ENCODE measurements around the gene VDAC1. TPM values are rescaled to one million over a fixed set of nuclear protein-coding genes. Genes with fewer than 3 reads are reported as not detected.

The VDAC1 gene
- total and polyA plus RNA-seq, 10 of the 15 experiments (the other 5 are each of a cell fraction or from before 2014, with no cell fraction given) = 245 to 488 (median 349) TPM

GRCh38 chr5:133930061-133930812 lies 74.5 kb downstream of the VDAC1 start (continued):
- TF ChIP-seq, protein P1, sequence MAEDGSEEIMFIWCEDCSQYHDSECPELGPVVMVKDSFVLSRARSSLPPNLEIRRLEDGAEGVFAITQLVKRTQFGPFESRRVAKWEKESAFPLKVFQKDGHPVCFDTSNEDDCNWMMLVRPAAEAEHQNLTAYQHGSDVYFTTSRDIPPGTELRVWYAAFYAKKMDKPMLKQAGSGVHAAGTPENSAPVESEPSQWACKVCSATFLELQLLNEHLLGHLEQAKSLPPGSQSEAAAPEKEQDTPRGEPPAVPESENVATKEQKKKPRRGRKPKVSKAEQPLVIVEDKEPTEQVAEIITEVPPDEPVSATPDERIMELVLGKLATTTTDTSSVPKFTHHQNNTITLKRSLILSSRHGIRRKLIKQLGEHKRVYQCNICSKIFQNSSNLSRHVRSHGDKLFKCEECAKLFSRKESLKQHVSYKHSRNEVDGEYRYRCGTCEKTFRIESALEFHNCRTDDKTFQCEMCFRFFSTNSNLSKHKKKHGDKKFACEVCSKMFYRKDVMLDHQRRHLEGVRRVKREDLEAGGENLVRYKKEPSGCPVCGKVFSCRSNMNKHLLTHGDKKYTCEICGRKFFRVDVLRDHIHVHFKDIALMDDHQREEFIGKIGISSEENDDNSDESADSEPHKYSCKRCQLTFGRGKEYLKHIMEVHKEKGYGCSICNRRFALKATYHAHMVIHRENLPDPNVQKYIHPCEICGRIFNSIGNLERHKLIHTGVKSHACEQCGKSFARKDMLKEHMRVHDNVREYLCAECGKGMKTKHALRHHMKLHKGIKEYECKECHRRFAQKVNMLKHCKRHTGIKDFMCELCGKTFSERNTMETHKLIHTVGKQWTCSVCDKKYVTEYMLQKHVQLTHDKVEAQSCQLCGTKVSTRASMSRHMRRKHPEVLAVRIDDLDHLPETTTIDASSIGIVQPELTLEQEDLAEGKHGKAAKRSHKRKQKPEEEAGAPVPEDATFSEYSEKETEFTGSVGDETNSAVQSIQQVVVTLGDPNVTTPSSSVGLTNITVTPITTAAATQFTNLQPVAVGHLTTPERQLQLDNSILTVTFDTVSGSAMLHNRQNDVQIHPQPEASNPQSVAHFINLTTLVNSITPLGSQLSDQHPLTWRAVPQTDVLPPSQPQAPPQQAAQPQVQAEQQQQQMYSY (CRISPR knock-in tag; IDR thresholded peaks at IDR 0.05) = no peak
- no peak for TF ChIP-seq SUPT20H (IDR thresholded peaks at IDR 0.05; ENCODE audit: borderline replicate concordance, control insufficient read depth, low read depth, low read length)
- no peak for TF ChIP-seq NR2F1 (conservative IDR thresholded peaks at IDR 0.05)
- peak; percentile 18; the same call in 1 of the 2 replicates for TF ChIP-seq POLR2AphosphoS5 (IDR thresholded peaks at IDR 0.05; ENCODE audit: low read length)
- no peak for TF ChIP-seq NFIC (IDR thresholded peaks at IDR 0.05; ENCODE audit: low read depth, low read length)
- no peak for TF ChIP-seq SUZ12 (IDR thresholded peaks at IDR 0.05; ENCODE audit: unreplicated experiment)
- no peak for TF ChIP-seq MYC (IDR thresholded peaks at IDR 0.05; ENCODE audit: insufficient read depth, insufficient read length, insufficient replicate concordance, low read length, severe bottlenecking)
- no peak for TF ChIP-seq ZBTB11 (CRISPR knock-in tag; IDR thresholded peaks at IDR 0.05)
- peak; percentile 24 for TF ChIP-seq BCL3 (IDR thresholded peaks at IDR 0.05; ENCODE audit: borderline replicate concordance, insufficient read depth, low read depth, low read length, poor library complexity, severe bottlenecking)
- TF ChIP-seq IRF4 (IDR thresholded peaks at IDR 0.05; ENCODE audit: low read depth, low read length) = peak; percentile 8; the same call in 1 of the 2 replicates
- no peak for TF ChIP-seq NBN (IDR thresholded peaks at IDR 0.05)
- no peak; the same call in 1 of the 2 replicates for TF ChIP-seq ATF2 (IDR thresholded peaks at IDR 0.05; ENCODE audit: low read length)
- TF ChIP-seq, protein P2, sequence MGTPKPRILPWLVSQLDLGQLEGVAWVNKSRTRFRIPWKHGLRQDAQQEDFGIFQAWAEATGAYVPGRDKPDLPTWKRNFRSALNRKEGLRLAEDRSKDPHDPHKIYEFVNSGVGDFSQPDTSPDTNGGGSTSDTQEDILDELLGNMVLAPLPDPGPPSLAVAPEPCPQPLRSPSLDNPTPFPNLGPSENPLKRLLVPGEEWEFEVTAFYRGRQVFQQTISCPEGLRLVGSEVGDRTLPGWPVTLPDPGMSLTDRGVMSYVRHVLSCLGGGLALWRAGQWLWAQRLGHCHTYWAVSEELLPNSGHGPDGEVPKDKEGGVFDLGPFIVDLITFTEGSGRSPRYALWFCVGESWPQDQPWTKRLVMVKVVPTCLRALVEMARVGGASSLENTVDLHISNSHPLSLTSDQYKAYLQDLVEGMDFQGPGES (IDR thresholded peaks at IDR 0.05) = no peak
- TF ChIP-seq HDAC2 (IDR thresholded peaks at IDR 0.05) = no peak
- no peak for TF ChIP-seq SIX5 (IDR thresholded peaks at IDR 0.05; ENCODE audit: low read depth, low read length, severe bottlenecking)
